Vagina (tissue), 2 donors: ENCODE measurements around the gene VNN1. TPM values are rescaled to one million over a fixed set of nuclear protein-coding genes. Genes with fewer than 3 reads are reported as not detected.

Experiments used
- DNase-seq, 2 donors: peaks; one replicate each; pipeline ENCODE4 v3.0.0-alpha.2; 2017; ENCODE audit errors: extremely low spot score in 2 of 2
- H3K27ac ChIP-seq: fragments of 200-600 bp; sonication (generic); one replicate; pipeline ENCODE4 v1.5.1; 2019
- H3K27me3 ChIP-seq: fragments of 200-600 bp; sonication (generic); one replicate; pipeline ENCODE4 v1.5.1; 2019
- H3K36me3 ChIP-seq, 2 donors: fragments of 200-600 bp; sonication (generic); one replicate each; pipeline ENCODE4 v1.5.1; 2017 to 2019
- H3K4me1 ChIP-seq: fragments of 200-600 bp; sonication (generic); one replicate; pipeline ENCODE4 v1.5.1; 2019
- H3K4me3 ChIP-seq, 2 donors: fragments of 200-600 bp; sonication (generic); 1 replicate in 1 of 2; 2 replicates in 1 of 2; pipeline ENCODE4 v1.5.1; 2016 to 2019
- H3K9me3 ChIP-seq: fragments of 200-600 bp; sonication (generic); one replicate; pipeline ENCODE4 v1.5.1; 2019
- CTCF ChIP-seq, 3 experiments: fragments of 450-650 bp in 2 of 3; fragments of 200-600 bp in 1 of 3; sonication (generic) in 1 of 3; IDR thresholded peaks; one replicate each; pipeline ENCODE4 v1.5.1; 2017 to 2019; ENCODE audit warnings: antibody characterized with exemption in 3 of 3, mild to moderate bottlenecking in 2 of 3, moderate library complexity in 2 of 3
- POLR2A ChIP-seq, 2 donors: fragments of 450-650 bp; IDR thresholded peaks; one replicate each; pipeline ENCODE4 v1.6.1; 2017; ENCODE audit warnings: antibody characterized with exemption in 2 of 2, mild to moderate bottlenecking in 2 of 2, moderate library complexity in 2 of 2
- POLR2AphosphoS5 ChIP-seq, 2 donors: sonication (generic); formaldehyde crosslinking; IDR thresholded peaks; one replicate each; pipeline ENCODE4 v1.9.0; 2017; ENCODE audit warnings: antibody characterized with exemption in 2 of 2, mild to moderate bottlenecking in 2 of 2, low read depth in 1 of 2; ENCODE audit not compliant: insufficient read depth in 1 of 2
- intact Hi-C: fragments of 100-400 bp; cut with DNase I; formaldehyde crosslinking; loops from one replicate; pipeline ENCODE4 v1.15.1; 2023
- total RNA-seq: library from RNA; depleted of rRNA; stranded (reverse); fragments of >200 nt; gene quantifications from one replicate; pipeline ENCODE4 v1.2.3, GENCODE V29; 2016

The VNN1 gene
- total RNA-seq, 1 donor from 2014 or later = 2.0 TPM

- H3K27ac ChIP-seq = no peak overlapping the region
- no peaks in the 10 kb centered on the region for H3K36me3 ChIP-seq
- no peak for TF ChIP-seq POLR2A (IDR thresholded peaks at IDR 0.05)
- no peak for TF ChIP-seq CTCF (IDR thresholded peaks at IDR 0.05)
- TF ChIP-seq POLR2AphosphoS5 (IDR thresholded peaks at IDR 0.05; ENCODE audit: insufficient read depth in 1 of 2, low read depth in 1 of 2) = no peak
- no peaks in the 10 kb centered on the region for H3K27me3 ChIP-seq
- intact Hi-C loops = no loop called here
- no peak overlapping the region for H3K4me3 ChIP-seq
- H3K9me3 ChIP-seq = no peaks in the 10 kb centered on the region
- no peak for DNase-seq
- H3K4me1 ChIP-seq = no peaks in the 10 kb centered on the region
Observed at GRCh38 chr6:132675749-132676148, 38.1 kb downstream of the VNN1 start.

DNA sequence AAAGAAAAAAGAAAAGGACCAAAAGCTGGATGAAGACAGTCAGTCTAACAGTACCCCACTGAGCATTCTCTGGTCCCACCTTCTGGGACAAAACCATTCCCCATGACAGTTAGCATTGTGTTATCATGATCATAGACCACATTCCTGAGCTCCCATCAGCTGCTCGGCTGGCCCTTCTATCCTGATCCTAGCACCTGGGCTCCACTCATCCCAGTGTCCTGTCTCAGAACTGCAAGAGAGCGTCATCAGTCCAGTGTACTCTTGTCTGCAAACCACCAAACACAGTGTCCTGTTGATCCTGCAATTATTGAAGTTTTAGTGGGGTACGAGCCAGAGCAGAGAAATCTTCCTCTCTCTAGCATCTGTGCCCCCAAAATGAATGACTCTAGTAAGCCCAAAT, 38.9 kb downstream of the VNN1 start:
- H3K4me1 ChIP-seq = no peaks in the 10 kb centered on the region
- H3K9me3 ChIP-seq = no peaks in the 10 kb centered on the region
- no peak overlapping the region for H3K4me3 ChIP-seq
- no peak overlapping the region for H3K27ac ChIP-seq
- no peaks in the 10 kb centered on the region for H3K36me3 ChIP-seq
- TF ChIP-seq POLR2A (IDR thresholded peaks at IDR 0.05) = no peak
- no peak for TF ChIP-seq CTCF (IDR thresholded peaks at IDR 0.05)
- TF ChIP-seq POLR2AphosphoS5 (IDR thresholded peaks at IDR 0.05; ENCODE audit: insufficient read depth in 1 of 2, low read depth in 1 of 2) = no peak
- intact Hi-C loops = no loop called here
- no peaks in the 10 kb centered on the region for H3K27me3 ChIP-seq
- no peak for DNase-seq

DNA sequence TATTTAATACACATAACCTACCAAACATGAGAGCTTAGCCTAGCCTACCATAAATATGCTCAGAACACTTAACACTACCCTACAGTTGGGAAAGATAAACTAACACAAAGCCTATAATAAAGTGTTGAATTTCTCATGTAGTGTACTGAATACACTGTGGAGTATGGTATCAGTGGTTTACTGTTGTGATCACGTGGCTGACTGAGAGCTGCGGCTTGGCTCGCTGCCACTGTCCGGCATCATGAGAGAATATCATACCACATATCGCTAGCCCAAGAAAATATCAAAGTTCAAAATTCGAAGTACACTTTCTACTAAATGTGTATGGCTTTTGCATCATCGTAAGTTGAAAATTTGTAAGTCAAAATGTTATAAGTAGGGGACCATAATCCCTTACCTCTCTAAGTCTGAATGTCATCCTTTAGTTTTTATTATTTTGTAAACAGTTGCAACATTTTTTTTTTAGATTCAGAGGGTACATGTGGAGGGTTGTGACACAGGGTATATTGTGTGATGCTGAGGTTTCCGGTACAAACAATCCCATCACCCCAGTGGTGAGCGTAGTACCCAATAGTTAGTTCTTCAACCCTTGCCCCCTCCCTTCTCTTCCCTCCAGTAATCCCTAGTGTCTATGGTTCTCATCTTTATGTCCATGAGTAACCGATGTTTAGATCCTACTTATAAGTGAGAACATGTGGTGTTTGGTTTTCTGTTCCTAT, 40.3 kb downstream of the VNN1 start:
- H3K4me1 ChIP-seq = no peaks in the 10 kb centered on the region
- no peak for DNase-seq
- no peaks in the 10 kb centered on the region for H3K9me3 ChIP-seq
- H3K4me3 ChIP-seq = no peak overlapping the region
- H3K27ac ChIP-seq = no peak overlapping the region
- H3K27me3 ChIP-seq = no peaks in the 10 kb centered on the region
- intact Hi-C loops = no loop called here
- no peaks in the 10 kb centered on the region for H3K36me3 ChIP-seq
- no peak for TF ChIP-seq CTCF (IDR thresholded peaks at IDR 0.05)
- TF ChIP-seq POLR2AphosphoS5 (IDR thresholded peaks at IDR 0.05; ENCODE audit: insufficient read depth in 1 of 2, low read depth in 1 of 2) = no peak
- TF ChIP-seq POLR2A (IDR thresholded peaks at IDR 0.05) = no peak

DNA sequence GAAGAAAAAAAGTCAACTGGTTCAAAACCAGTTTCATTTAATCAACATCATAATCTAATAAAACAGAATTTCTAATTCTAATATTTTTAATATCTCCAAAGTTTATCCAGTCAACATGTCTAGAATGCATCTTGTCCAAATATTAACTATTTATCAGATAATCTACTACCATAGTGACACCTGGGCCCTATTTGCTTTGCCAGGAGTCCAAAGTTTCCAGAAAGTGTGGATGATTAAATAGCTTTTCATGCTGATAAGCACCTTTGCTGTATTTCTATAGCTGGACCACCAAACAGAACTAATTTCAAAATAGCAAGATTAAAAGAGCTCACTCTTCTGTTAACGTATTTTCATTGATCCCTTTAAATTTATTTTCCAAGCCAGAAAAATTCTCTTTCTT, 42.6 kb downstream of the VNN1 start:
- H3K9me3 ChIP-seq = no peaks in the 10 kb centered on the region
- DNase-seq = no peak
- TF ChIP-seq POLR2AphosphoS5 (IDR thresholded peaks at IDR 0.05; ENCODE audit: insufficient read depth in 1 of 2, low read depth in 1 of 2) = no peak
- TF ChIP-seq CTCF (IDR thresholded peaks at IDR 0.05) = no peak
- TF ChIP-seq POLR2A (IDR thresholded peaks at IDR 0.05) = no peak
- H3K4me1 ChIP-seq = no peaks in the 10 kb centered on the region
- H3K27ac ChIP-seq = no peak overlapping the region
- intact Hi-C loops = no loop called here
- H3K4me3 ChIP-seq = no peak overlapping the region
- H3K36me3 ChIP-seq = no peaks in the 10 kb centered on the region
- H3K27me3 ChIP-seq = no peaks in the 10 kb centered on the region

GRCh38 chr6:132669690-132670291, 44.1 kb downstream of the VNN1 start:
- no peak for DNase-seq
- no peaks in the 10 kb centered on the region for H3K9me3 ChIP-seq
- H3K27ac ChIP-seq = no peak overlapping the region
- TF ChIP-seq CTCF (IDR thresholded peaks at IDR 0.05) (peak in 1 of 3 experiments; percentile 34), POLR2AphosphoS5 (IDR thresholded peaks at IDR 0.05; ENCODE audit: insufficient read depth in 1 of 2, low read depth in 1 of 2) (no peak), POLR2A (IDR thresholded peaks at IDR 0.05) (no peak)
- H3K27me3 ChIP-seq = no peaks in the 10 kb centered on the region
- no peaks in the 10 kb centered on the region for H3K36me3 ChIP-seq
- no peak overlapping the region for H3K4me3 ChIP-seq
- H3K4me1 ChIP-seq = no peaks in the 10 kb centered on the region
- intact Hi-C loops = no loop called here
